GM18873 (cell line): Measurements from ENCODE around the gene FSD2.
"Not testable (repeated sequence)": the region's sequence is repeated elsewhere in the genome, so short reads cannot be mapped to it uniquely, and the experiment has no call there.

Experiments
- ATAC-seq: cut with Tn5 transposase; IDR thresholded peaks from one replicate; pipeline ENCODE4 v1.9.1; 2021; ENCODE audit warnings: mild to moderate bottlenecking, moderate library complexity, moderate number of reproducible peaks; ENCODE audit not compliant: unreplicated experiment, low FRiP score

FSD2 gene

GRCh38 chr15:82798531-82799166 is 7.2 kb downstream of the FSD2 start:
- ATAC-seq = no peak

DNA sequence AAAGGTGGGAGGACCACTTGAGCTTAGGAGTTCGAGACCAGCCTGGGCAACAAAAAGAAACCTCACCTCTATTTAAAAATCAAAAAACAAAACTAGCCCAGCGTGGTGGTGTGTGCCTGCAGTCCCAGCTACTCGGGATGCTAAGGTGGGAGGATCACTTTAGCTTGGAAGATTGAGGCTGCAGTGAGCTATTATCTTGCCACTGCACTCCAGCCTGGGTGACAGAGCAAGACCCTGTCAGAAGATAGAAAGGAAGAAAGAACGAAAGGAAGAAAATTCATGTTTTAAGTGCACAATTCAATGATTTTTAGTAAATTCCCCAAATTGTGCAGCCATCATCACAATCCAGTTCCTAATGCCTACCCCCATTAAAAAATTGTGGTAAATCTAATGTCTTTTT is 7.8 kb downstream of the FSD2 start:
- ATAC-seq = no peak

- ATAC-seq = no peak
Observed at GRCh38 chr15:82793737-82794136, 12.1 kb downstream of the FSD2 start.

- no peak for ATAC-seq
Observed at GRCh38 chr15:82792068-82792467, 13.8 kb downstream of the FSD2 start.

- no peak for ATAC-seq
Observed at GRCh38 chr15:82790321-82790720, 15.5 kb downstream of the FSD2 start.

DNA sequence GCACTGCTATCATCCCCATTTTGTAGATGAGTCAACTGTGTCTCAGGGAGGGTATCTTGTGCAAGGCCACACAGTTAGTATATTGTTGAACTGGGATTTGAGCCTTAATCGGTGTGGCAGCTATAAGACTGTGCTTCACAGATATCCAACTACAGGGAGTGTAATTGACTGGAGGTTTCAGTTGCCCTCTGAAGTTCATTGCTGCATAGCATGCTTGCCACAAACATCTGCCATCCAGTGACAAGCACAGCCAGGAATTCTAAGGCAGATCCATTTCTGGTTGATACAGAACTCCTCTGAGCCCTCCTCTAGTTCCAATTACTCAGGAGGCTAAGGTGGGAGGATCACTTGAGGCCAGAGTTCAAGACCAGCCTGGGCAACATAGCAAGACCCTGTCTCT is 16.4 kb downstream of the FSD2 start:
- ATAC-seq = no peak

DNA sequence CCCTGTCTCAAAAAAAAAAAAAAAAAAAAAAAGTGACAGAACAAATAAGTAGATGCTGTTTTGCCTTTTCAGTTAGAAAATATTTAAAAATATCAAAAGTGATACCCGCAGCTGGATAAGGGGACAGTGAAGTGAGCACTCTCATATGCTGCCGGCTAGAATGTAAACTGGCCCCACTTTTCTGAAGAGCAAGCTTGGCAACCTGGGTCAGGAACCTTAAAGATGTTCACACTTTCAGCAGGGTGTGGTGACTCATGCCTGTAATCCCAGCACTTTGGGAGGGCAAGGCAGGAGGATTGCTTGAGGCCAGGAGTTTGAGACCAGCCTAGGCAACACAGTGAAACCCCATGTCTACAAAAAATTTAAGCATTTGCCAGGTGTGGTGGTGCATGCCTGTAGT is 17.4 kb downstream of the FSD2 start:
- no peak for ATAC-seq

DNA sequence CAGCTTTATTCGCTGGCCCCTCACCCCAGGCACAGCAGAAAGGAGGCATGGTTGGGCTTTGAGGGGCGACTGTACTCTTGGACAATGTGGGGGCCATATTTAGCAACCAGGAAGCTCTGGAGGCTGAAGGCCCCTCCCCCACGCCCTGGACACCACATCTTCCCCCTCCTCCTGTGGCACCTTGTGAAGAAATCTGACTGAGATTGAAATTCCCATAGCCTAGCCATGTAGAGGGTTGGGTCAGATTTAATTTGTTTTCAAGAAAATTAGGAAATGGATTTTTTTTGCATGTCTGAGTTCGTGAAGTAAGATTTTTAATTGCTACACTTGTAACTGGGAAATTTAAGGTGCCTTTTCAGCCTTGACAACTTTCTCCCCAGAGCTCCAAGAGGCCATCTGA is 24.5 kb downstream of the FSD2 start:
- ATAC-seq = no peak

DNA sequence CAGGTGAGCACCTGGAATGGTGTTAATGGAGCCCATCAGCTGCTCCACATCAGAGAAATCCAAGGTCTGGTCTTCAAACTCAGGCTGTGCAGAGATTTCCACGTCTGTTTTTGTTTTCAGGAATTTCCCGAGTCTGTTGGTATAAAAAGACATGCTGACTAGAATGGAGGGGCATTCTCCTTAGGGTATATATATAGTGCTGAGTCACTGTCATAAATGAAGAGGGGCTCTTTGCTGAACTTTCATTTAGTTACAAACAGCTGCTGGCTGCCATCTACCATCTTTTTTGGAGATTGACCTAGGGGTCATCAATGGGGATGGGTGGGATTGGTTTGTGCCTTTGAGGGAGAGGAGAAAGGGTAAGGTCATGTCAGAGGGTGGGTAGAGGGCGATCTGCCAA is 27.1 kb downstream of the FSD2 start:
- ATAC-seq = no peak

GRCh38 chr15:82774496-82774895 is 31.4 kb downstream of the FSD2 start:
- ATAC-seq = no peak

- ATAC-seq = no peak
Observed at GRCh38 chr15:82771789-82772607, 33.9 kb downstream of the FSD2 start.

DNA sequence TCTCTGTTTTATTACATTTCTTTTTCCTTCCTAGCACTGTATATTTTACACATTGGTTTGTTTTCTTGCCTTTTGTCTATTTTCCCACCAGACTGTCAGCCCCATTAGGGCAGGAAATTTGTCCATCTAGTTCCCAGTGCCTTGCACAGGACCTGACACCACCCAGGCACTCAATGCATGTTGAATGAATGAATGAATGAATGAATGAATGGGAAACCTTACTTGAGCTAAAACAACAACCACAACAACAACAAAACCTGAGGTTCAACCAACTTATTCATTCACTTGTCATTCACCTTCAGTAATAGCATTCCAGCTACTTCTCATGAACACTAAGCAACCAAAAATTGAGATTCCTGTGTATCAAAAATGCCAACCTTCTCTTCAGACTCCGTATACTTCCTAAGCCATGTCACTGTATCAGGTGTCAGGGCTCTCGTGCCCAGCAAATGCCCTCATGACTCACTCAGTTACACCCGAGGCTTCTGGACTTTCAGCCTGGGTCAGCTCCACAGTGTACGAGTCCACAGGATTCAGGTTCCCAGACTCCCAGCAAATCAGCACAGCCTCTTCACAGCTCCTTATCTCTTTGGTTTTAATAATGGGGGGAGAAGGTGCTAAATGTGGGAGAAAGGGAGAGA is 37.3 kb downstream of the FSD2 start:
- ATAC-seq = no peak

DNA sequence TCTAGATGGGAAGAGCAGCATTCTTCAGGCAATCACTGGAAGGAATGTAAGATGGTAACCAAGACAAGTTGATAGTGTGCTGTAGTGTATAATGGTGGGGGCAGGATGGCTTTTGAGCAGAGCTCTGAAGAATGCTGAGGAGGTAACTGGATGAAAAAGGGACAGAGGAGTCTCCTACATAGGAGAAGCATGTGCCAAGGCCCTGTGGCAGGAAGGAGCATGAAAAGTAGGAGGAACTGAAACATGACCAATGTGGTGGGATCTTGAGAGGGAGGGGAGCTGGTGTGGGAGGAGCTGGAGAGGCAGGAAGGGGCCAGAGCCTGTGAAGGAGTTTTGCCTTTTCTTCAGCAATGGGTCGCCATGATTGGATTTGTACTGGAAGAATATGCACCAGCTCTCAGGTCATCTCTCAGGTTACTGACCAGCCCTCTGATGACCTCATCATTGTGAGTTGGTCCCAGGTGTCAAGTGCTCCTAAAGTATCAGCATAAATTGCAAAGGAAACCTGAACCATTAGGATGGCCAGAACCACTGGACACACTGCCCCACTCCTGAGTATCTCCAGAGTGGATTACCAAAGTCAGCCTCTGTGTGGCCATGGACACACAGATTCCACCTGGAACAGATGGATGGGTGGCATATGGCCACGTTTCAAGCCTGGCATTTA is 38.6 kb downstream of the FSD2 start:
- no peak for ATAC-seq

GRCh38 chr15:82766201-82766600 is 39.7 kb downstream of the FSD2 start:
- not testable (repeated sequence) for ATAC-seq

- ATAC-seq = no peak
Observed at GRCh38 chr15:82764740-82765139, 41.1 kb downstream of the FSD2 start.

DNA sequence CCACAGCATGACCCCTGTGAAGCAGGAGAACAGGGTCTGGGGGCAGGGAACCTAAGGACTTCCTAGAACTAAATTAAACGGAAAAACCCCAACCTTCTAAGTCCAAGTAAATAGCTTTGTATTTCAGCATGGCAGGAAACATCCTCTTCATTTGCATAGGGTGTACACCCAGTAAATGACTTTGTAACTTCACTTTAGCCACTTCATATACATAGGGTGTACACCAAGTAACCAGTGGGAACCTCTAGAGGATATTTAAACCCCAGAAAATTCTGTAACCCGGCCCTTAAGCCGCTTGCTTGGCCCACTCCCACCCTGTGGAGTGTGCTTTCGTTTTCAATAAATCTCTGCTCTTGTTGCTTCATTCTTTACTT is 41.8 kb downstream of the FSD2 start:
- ATAC-seq = no peak

GRCh38 chr15:82763361-82764116 is 42.3 kb downstream of the FSD2 start:
- ATAC-seq = no peak

DNA sequence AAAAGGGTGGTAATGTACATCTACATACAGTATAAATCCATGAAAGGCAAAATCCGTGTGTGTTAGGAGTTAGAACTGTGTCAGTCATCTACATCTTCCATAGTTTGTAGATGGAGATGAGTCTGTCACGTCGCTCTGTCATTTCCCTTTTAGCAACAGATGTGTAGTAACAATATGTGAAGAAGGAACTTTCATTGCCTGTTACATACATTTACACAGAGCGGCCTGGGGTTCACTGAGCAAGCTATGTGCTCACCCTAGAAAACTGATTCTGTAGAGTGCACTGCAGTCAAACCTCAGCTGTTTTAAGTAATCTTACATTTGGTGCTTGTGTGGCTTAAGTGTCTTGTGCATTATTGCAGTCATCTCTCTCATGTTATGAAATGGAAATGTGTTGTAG is 54.6 kb downstream of the FSD2 start:
- ATAC-seq = no peak

- ATAC-seq = peak; percentile 21
Observed at GRCh38 chr15:82750831-82751180, 55.1 kb downstream of the FSD2 start.

GRCh38 chr15:82749951-82750830 is 55.7 kb downstream of the FSD2 start:
- ATAC-seq = peak; percentile 66
